Activated CD4-positive, alpha-beta T cell treated with anti-CD3 and anti-CD28 coated beads for 4 hours (primary cell): Measurements from ENCODE around the gene MVK.

ENCODE experiments used
- DNase-seq, 2 donors: peaks; one replicate each; pipeline ENCODE4 v3.0.0-alpha.2; 2020

The MVK gene

GRCh38 chr12:109573029-109573913 lies at the start of gene MVK, which contains the start of gene MMAB:
MVK (plus strand) TSS chr12:109573794; CDS start chr12:109574823, 1,029 bp downstream.
MMAB (minus strand) TSS chr12:109573504; CDS start chr12:109573480, 24 bp downstream.
- peak; percentile 98 for DNase-seq

GRCh38 chr12:109524466-109525278 lies 48.9 kb upstream of the MVK start:
- DNase-seq, result no peak

- DNase-seq, result no peak
These were observed 48.4 kb upstream of the MVK start for GRCh38 chr12:109525279-109525585.

- no peak for DNase-seq
These were observed 46.0 kb upstream of the MVK start for GRCh38 chr12:109527489-109528123.

DNA sequence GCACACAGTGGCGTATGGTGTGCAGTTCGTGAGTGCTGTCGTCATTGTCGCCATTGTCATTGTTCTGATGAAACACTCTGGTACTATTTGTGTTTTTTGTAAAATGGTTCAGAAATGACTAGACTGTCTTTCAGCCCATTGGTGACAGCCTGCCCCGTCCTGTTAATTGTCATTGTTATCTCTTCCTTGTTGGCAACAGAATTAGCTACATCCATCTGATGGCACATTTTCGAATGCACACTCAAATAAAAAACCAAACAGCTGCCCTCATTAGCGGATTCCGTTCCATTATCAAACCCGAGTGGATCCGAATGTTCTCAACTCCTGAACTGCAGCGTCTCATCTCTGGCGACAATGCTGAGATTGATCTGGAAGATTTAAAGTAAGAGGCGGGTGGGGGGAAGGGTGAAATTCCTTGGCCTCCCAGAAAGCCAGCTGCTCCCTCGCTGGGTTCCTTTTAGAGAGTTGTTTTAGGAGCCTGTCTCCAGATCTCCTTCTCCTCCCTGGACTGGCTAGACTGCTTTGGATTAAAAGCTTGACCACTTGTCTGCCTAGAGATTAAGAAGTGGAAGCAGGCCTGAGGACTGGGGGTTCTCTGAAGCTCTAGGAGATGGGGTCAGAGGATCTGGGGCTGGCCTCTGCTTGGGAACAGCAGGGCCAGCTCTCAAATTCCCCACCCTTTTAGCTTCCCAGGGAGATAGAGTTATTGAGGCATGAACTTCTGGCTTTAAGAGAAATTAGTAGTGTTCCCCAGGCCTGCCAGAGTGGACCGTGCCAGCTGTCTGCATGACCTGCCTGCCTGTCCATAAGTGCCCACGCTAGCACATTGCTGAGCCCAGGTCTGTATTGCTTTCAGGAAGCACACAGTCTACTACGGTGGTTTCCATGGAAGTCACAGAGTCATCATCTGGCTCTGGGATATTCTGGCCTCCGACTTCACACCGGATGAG lies 43.6 kb upstream of the MVK start:
- DNase-seq, result no peak

DNA sequence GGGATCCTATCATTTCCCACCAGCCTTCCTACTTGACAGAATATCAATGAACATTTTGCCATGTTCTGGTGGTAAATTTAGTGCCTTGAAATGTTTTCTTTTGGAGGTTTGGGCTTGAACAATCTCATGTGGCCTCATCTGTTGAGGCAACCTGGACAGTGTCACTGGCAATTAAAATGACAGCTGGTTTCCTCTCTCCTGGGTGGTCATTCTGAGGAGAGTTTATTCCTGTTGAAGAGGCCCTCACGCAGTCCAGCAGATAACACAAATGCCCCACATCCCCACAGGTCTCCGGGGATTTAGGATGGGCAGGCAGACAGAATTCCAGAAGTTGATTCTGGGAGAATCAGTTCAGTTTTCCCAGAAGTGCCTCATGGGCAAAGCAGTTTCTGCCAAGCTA lies 42.2 kb upstream of the MVK start:
- no peak for DNase-seq

DNA sequence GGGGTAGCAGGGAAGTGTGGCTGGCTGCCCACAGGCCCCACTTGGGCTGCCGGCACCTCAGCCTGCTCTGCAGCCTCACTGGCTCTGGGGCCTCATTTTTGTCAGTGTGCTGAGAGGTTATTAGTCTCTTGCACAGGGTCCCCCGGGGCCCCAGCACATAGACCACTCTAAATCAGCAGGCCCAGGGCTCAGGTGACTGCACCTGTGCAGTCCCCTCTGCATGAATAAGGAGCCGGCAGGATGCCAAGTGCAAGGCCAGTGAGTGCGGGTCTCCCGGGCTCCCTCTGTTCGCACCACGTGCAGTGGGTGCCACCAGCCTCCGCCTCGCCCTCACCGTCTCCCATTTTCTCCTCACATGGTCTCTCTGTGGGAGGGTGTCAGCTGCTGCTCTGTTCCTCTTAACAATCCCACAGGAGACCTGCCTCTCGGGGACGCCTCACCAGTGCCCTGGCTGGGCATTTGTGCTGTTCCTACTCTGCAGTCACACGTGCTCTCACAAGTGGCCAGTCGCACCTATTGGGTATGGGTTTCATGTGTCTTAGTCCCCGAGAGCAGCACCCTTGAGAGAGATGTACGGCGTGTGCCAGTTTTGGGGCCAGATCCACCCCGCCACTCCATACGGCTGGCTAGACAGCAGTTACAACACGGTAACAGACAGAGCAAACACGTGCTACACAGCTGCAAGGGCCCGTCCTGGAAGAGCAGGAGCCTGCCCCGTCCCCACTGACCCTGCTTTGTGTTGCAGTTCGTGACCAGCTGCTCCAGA lies 40.7 kb upstream of the MVK start:
- DNase-seq, result no peak

GRCh38 chr12:109533487-109533740 lies 40.2 kb upstream of the MVK start:
- DNase-seq, result no peak

DNA sequence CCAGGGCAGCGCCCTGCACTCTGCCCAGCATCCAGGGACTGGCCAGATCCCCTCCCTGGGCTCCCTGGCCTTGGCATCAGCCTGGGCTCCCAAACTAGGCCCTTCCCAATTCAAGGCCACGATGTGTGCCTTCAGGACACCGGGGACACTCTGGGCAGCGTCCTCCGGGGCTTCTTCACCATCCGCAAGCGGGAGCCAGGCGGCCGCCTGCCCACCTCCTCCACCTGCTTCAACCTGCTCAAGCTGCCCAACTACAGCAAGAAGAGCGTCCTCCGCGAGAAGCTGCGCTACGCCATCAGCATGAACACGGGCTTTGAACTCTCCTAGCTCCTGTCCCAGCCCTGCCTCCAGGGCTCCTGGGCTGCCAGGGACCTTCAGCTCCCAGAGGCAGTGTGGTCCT lies 39.1 kb upstream of the MVK start:
- DNase-seq, result no peak

- DNase-seq, result no peak
These were observed 38.2 kb upstream of the MVK start for GRCh38 chr12:109535231-109535862.

DNA sequence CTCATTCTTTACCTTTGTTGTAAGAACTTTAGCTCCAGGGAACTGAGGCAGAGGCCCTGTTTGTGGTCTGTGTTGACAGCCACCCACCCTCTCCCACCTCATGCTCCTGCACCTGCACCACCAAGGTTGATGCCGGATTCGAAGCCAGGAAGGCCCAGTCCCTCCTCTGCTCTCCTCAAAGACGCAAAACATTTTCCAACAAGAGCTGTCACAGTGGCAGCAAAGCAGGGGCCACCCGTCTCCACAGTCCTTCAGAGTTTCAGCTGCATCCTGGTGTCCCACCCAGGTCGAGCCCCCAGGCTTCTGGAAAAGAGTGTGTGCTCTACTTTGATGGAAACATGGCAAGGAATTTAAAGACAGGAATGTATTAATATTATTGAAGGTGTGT lies 37.7 kb upstream of the MVK start:
- DNase-seq, result no peak

DNA sequence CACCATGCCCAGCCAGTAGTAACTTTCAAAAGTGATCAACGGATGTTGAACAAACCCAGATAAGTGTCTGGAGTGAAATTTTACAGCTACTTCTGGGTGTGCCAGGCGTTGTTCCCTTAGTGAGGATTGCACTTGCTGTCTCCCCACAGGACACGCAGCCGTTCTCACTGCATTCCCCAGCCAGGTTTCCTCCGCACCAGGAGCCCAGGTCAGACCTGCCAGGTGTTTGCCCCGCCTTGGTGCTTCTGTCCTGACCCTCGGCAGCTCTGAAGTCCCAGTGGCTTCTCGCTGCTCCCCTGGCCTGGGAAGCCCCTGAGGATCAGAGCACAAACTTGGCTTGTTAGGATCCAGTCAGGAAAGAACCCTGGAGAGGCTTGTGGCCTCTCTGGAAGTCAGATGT lies 36.5 kb upstream of the MVK start:
- no peak for DNase-seq

GRCh38 chr12:109538191-109538863 lies 35.3 kb upstream of the MVK start:
- DNase-seq, result no peak

GRCh38 chr12:109539508-109539907 lies 34.1 kb upstream of the MVK start:
- no peak for DNase-seq

DNA sequence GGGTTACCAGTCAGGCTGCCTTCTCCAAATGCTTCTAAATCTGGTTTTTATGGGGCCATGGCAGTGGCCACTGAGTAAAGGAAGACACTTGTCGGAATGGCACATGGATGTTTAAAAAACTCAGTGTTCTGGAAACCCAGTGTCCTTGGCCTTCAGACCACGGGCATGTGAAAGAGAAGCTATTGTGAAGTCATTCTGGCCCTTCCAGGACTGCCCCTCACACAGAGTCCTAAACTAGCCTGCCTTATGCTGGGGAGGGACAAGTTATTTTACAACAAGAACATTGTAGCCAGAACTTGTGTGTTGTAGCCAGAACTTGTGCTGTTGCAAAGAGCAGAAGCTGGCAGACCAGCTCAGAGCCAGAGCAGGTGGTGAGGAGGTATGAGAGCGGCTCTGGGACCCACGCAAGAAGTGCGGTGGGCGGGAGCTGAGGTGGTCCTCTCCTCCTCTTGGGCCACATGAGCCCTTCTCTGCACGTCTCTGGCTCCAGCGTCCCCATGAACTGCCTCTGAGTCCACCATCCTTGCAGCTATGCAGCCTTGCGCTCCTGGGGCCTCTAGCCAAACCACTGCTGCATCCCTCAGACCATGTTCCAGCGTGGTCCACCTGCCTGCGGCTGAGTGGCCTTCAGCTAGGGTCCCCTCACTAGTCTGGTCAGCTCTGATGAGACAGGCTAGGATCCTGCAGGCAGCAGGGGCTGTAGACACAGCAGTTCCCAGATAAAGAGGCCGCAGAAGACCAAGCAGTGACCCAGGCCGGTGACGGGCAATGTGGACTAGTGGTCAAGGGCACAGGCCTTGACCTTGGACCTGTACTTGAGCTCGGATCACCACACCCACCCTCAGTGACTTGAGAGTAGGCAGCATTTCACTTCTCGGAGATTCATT lies 32.8 kb upstream of the MVK start:
- no peak for DNase-seq

DNA sequence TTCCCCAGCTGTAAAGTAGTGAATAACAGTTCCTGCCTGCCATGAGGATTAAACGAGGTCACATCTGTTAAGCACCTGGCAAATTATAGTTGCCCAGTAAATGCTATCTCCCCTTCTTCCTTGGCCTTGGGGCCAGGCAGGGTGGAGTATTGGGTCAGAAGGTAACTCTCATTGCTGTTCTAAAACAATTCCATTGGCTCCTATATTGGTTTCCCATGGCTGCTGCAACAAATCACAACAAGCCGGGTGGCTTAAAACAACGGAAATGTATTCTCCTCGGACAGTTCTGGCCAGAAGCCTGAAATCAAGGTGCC lies 32.2 kb upstream of the MVK start:
- no peak for DNase-seq

DNA sequence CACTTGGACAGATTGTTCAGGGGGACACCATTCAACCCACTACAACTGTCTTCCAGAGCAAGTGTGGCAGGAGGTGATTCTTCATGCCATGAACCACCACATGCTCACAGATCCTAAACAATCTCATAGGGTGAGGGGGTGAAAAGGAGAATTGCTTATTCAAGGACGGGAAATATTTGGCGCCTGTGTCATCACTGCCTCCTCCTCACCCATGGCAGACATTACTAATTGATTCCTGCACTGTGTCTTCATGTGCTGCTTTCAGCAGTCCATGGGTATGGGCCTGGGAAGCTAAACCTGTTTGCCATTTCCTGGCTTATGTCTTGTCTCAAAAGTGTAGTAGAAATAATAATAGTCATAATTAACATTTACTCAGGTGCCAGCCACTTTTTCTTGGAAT lies 31.6 kb upstream of the MVK start:
- DNase-seq, result no peak

DNA sequence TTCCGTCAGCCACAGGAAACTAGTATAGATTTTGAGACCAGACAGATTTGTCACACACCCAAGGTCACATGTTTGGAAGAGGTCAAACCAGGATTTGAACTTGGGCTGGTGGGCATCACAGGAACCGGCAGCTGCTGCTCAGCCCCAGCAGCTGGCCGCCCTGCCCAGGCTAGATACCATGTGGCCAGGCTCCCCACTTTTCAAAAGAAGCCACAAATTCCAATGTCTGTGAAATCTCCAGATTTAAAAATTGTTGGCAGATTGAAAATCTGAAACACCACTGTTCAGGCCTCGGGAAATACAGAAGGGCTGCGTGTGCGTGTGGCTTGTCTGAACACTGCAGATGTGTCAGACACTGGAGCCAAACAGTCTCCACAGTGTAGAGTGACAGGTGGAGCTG lies 30.7 kb upstream of the MVK start:
- DNase-seq, result no peak

GRCh38 chr12:109544955-109545531 lies 28.6 kb upstream of the MVK start:
- DNase-seq, result no peak

DNA sequence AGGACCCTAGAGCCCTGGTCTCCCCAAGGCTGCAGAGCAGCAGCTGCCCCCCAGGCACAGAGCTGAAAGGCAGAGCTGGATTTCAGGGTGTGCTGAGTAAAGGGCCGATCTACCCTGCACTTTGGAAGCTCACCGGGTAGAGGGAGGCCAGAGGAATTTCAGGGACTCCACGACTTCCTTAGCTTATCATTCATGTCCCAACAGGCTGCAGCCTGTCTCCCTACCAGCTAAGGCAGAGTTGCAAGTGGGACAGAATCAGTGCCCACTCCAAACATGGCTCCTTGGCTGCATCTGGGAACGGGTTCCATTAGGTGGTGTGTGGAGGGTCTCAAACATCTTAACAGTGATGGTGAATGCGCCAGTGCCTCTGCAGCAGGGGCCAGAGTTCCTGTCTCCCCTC lies 27.8 kb upstream of the MVK start:
- DNase-seq, result no peak
